ENCODE results near the gene CBY3.
"Not testable (repeated sequence)": the region's sequence is repeated elsewhere in the genome, so short reads cannot be mapped to it uniquely, and the experiment has no call there.

Gene CBY3

GRCh38 chr5:179661647-179662046 lies 19.2 kb downstream of the CBY3 start:
- DNase-seq, result not testable (repeated sequence)

GRCh38 chr5:179658179-179658856 lies 22.5 kb downstream of the CBY3 start:
- DNase-seq, result not testable (repeated sequence)

GRCh38 chr5:179657302-179658178 lies 23.3 kb downstream of the CBY3 start:
- DNase-seq, result not testable (repeated sequence)

GRCh38 chr5:179653135-179653534 lies 27.7 kb downstream of the CBY3 start:
- DNase-seq, result not testable (repeated sequence)

GRCh38 chr5:179650245-179650644 lies 30.6 kb downstream of the CBY3 start:
- DNase-seq, result not testable (repeated sequence)

GRCh38 chr5:179649166-179649703 lies 31.6 kb downstream of the CBY3 start:
- DNase-seq, result not testable (repeated sequence)

- no peak for DNase-seq
These were observed 32.4 kb downstream of the CBY3 start for GRCh38 chr5:179648410-179648809.

GRCh38 chr5:179644766-179645165 lies 36.1 kb downstream of the CBY3 start:
- not testable (repeated sequence) for DNase-seq

- DNase-seq, result not testable (repeated sequence)
These were observed 37.5 kb downstream of the CBY3 start for GRCh38 chr5:179643141-179643920.

- not testable (repeated sequence) for DNase-seq
These were observed 38.2 kb downstream of the CBY3 start for GRCh38 chr5:179642626-179643025.

GRCh38 chr5:179641745-179642144 lies 39.1 kb downstream of the CBY3 start:
- not testable (repeated sequence) for DNase-seq

- DNase-seq, result not testable (repeated sequence)
These were observed 41.5 kb downstream of the CBY3 start for GRCh38 chr5:179639296-179639695.

GRCh38 chr5:179634370-179635172 lies 46.3 kb downstream of the CBY3 start:
- not testable (repeated sequence) for DNase-seq

- DNase-seq, result not testable (repeated sequence)
These were observed 47.1 kb downstream of the CBY3 start for GRCh38 chr5:179633501-179634369.

All from activated CD4-positive, alpha-beta T cell treated with anti-CD3 and anti-CD28 coated beads, Interleukin-2, Interleukin-6, amounts not matched to agents 100 ng/mL and 50 ng/mL, durations not matched to agents 16 hours and 8 hours (primary cell).